ENCODE results near the gene MRPL47. TPM values are rescaled to one million over a fixed set of nuclear protein-coding genes. Genes with fewer than 3 reads are reported as not detected.

The MRPL47 gene
- total RNA-seq, 2 experiments from 2014 or later = 67.3 to 68.8 TPM

DNA sequence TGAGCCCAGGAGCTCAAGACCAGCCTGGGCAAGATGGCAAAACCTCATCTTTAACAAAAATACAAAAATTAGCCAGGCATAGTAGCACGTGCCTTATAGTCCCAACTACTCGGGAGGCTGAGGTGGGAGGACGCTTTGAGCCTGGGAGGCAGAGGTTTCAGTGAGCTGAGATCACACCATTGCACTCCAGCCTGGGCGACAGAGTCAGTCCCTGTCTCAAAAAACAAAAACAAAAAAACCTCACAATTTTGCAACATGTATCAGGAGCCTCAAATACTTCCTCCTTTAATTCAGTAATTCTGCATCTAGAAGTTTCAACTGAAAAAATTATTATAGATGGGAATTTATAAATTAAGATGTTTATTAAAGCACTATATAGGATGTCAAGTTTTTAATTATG, 1.1 kb downstream of the MRPL47 start:
- CTCF ChIA-PET = no interaction called here

DNA sequence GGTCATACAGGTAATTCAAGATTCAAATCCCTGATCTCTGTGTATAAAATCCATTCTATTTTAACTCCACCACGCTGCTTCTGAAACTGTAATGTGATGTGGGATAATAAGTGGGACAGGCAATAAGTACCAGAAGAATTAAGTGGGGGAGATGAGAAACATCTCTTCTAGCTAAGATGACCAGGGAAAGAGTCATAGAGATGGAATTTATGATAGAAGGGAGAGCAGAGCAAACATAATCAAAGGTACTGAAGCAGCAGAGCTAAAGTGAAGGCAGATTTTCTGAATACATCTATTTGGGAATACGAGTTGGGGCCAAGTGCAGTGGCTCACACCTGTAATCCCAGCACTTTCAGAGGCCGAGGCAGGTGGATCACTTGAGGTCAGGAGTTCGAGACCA, 4.9 kb downstream of the MRPL47 start:
- POLR2A ChIA-PET = no interaction called here
- CTCF ChIA-PET = interaction anchor here (0.5 kb wide), 1 partner anchor 50 kb away, joined by 3 read pairs; no protein-coding TSS in a partner anchor

More for the DNA sequence above, 1.1 kb downstream of the MRPL47 start:
- POLR2A ChIA-PET = interaction anchor here (1.5 kb wide), 1 partner anchor 999 kb away, joined by 4 read pairs; the partner anchor contains the start of gene TTC14

DNA sequence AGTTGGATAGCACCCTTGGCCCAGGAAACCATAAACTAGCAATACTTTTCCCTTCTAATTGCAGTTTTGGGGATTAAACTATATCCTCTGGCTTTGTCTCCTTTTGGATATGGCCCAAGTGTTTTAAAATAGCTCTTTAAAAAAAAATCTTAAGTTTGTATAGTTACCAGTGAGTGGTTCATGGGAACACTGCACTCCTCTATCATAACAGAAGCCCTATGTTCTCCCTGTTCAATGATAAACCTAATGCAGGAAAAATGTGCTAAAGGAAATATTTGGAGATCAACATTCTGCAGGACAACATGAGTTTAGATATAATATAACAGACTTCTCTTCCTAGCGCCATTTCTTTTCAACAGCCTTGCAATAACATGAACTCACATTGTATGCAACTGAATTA, 13.1 kb downstream of the MRPL47 start:
- CTCF ChIA-PET = no interaction called here
- POLR2A ChIA-PET = no interaction called here

DNA sequence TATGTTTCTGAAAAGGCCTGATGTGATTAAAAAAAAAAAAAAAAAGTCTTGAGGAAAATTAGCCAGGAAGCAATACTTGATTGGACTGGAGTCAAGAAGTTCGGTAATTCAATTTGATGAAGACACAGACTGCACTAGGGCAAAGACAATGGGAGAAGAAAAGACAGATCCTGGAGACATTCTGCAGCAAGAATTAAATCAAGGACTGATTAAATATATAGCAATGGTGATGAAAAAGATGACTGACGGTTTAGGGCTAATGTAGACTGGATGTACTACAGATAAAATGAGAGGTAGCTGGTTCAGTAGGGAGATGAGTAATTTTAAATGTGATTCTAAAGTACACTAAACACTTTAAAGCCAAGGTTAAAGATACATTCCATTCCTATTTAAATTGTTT, 13.8 kb downstream of the MRPL47 start:
- ChIA-PET POLR2A (interaction anchor here (0.7 kb wide), 1 partner anchor 14 kb away, joined by 7 read pairs; the partner anchor contains the start of genes MRPL47 and NDUFB5), CTCF (interaction anchor here (0.5 to 0.7 kb wide), 2 partner anchors 181 to 295 kb away, joined by 3 read pairs; no protein-coding TSS in a partner anchor)

DNA sequence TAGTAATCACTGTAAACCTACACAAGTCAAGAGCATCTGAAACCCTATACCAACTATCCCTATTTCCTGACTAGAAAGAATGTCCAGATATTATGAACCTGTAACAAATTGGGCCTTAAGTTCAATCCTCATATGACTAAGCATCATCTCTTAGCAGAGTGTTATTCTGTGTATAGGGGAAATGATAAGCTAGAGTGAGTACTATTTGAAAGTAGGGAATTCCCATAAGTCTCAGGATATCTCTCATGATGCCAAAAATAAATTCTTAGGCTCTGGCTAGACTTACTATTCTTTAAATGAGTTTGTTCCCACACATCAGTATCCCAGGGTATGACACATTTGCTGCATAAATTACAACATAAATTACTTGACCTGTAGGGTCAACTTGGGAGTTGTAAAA, 15.3 kb downstream of the MRPL47 start:
- ChIA-PET POLR2A (no interaction called here), CTCF (interaction anchor here (0.5 kb wide), 1 partner anchor 219 kb away, joined by 3 read pairs; no protein-coding TSS in a partner anchor)

DNA sequence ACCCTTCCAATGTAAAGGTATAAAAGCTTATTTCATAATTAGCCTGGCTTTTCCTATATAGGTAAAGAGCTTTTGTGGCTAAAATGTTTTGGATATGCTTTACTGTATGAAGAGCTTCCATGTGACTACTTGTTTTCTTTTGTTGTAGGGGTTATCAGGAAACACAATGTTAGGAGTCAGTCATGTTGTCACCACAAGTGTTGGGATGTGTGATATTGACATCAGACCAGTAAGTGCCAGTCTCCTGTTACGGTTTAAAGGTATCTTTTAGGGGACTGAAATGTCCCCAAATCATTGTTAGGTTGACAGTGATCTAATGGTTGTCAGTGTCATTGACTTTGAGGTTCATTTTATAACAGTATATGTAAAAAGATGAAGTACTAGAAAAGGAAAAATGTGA, 23.4 kb downstream of the MRPL47 start:
- ChIA-PET CTCF (no interaction called here), POLR2A (no interaction called here)

DNA sequence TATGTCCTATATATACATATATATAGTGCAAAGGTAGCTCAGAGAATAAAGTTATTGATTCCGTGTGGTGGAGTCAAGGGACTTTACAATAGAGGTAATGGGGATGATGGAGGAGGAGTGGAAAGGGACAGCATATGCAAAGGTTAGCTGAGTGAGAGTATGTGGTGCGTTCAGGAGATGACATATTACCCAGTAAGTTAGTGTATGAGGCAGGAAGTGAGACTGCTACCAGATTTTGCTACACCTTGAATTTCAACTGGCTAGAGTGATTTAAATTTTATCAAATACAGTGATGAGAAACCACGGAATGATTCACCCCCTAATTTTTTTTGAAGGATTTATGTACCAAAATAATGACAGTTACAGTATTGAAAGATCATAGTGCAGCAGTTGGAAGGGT, 38.9 kb downstream of the MRPL47 start:
- CTCF ChIA-PET = interaction anchor here (0.6 kb wide), 1 partner anchor 9 kb away, joined by 3 read pairs; no protein-coding TSS in a partner anchor
- POLR2A ChIA-PET = no interaction called here

DNA sequence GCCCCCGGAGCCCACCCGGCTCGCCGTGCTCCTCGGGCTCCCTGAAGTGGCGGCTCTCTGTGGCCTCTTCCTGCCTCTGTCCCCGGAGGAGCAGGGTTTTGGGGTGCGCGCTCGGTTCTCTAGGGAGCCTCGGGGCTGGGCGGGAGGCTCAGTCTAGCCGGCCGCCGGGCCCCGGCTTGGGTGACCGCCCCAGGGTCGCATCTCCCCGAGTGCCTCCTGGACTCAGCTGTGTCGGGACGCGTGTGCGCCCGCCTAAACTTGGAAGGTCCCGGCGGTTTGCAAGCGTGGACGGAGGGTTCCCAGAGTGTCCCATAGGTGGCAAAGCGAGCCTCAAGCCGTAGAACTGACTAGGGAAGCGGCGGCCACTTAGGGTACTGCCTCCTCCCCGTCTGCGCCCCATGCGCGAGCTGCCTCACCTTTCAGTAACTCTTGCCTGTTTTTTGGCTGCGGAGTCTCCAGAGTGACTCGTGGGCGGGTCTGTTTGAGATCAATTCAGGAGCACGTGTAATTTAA, 41.1 kb downstream of the MRPL47 start:
- POLR2A ChIA-PET = interaction anchor here (1.2 to 1.9 kb wide), 3 partner anchors 41 to 239 kb away, joined by 3 to 10 read pairs (median 3); partner anchors contain the start of genes MRPL47 and NDUFB5
- CTCF ChIA-PET = interaction anchor here (1.2 kb wide), 1 partner anchor 81 kb away, joined by 3 read pairs; no protein-coding TSS in a partner anchor

DNA sequence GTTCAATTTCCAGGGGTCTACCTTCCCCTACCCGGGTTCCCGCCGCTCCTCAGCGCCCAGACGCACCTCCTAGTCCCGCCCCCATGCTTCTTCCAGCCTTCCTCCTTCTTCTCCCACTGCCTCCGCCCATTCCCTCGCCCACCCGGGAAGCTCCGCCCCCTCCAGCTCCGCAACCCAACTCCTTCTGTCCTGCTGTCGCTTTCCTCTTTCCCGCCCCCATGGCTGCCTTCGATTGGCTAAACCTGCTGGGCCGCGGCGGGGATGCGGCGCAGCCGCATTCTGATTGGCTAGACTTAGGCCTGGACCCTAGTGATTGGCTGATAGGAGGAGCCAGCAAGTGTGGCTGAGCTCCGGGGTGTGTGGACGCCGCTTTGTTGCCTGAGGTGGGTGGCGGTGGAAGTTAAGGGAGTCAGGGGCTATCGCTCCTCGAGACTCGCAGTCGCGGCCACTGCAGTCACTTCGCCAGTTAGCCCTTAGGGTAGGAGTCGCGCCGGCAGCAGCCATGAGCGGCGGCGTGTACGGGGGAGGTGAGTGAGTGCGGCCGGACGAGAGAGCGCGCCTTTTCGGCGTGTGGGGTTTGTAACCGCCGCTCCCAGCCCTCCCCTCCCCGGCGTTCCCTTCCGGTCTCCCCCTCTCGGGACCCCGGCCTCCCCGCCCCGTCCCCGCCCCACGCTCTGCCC, 41.7 kb downstream of the MRPL47 start, which contains the start of gene ACTL6A:
Gene ACTL6A (plus strand): TSS at position 336 of the 680 bp plus-strand sequence. CDS start 167 bp downstream, at position 503.
- POLR2A ChIA-PET = interaction anchor here (0.6 to 1.9 kb wide), 6 partner anchors 34 to 414 kb away, joined by 3 to 10 read pairs (median 3); partner anchors contain the start of genes MRPL47, NDUFB5, PIK3CA and ZNF639
- CTCF ChIA-PET = interaction anchor here (1.2 kb wide), 1 partner anchor 82 kb away, joined by 3 read pairs; no protein-coding TSS in a partner anchor

DNA sequence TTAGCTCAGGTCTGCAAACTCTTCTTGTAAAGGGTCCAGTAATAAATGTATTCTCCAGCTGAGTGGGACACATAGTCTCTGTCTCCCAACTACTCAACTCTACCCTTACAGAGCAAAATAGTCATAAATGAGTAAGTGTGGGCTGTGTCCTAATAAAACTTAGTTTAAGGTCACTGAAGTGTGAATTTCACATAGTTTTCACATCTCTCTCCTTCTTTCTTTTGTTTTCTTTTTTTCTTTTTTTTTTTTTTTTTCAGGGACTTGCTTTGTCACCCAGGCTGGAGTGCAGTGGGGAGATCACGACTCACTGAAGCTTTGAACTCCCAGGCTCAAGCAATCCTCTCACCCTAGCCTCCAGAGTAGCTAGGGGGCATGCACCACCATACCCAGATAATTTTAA, 43.6 kb downstream of the MRPL47 start:
- ChIA-PET POLR2A (interaction anchor here (0.6 kb wide), 2 partner anchors 212 to 497 kb away, joined by 3 to 8 read pairs; no protein-coding TSS in a partner anchor), CTCF (interaction anchor here (0.9 kb wide), 1 partner anchor 89 kb away, joined by 3 read pairs; no protein-coding TSS in a partner anchor)

DNA sequence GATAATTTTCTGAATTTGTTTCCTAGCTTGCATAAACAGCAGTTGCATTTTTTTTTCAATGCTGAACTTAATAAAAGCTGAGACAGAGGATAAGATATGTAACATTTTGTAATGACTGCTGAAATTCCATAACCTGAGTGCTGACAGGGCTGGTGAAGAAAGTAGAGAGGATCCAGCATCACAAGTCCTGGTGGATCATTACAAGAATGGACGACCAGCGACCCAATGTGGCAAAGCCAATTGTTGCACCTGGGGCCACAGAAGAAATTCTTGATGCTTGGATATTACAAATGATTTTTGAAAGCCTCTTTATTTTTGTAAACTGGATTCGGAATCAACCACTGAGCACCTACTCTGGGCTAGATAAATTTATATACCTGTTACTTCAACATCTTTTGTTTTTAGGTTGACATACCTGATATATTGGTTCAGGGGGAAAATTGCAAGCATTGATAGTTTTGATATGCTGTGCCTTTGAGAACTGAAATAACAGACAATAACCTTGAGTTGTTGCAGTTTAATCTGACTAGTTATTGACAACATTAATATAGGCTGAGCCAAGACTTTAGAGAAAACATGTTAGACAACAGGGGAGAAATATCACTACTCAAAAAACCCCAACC, 45.6 kb downstream of the MRPL47 start:
- ChIA-PET POLR2A (no interaction called here), CTCF (no interaction called here)

DNA sequence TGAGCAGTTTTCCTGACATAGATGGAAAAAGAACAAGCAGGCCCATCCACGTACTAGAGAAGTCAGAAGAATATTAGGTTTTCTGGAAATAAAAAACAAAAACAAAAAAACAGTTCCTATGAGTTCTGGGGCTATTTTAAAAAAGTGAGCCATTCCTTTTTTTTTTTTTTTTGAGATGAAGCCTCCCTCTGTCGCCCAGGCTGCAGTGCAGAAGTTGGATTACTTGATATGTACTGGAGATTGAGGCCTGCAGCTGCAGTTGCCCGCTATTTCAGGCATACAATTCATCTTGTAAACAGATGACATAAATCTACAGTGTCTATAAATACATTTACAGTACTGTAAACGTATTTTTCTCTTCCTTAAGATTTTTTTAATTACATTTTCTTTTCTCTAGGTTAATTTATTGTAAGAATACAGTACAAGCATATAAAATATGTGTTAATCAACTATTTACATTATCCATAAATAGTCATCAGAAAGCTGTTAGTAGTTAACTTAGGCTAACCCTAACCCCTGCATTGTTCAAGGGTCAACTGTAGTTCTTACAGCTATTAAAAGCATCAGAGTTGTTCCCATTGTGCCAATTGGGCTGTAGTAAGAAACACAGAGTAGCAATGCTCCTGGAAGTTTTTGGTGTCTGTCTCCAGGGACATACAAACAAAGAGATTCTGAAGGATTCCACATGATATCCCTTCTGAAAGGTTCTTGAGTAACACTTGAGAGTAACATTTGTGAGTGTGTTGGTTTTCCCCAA, 52.9 kb downstream of the MRPL47 start:
- ChIA-PET POLR2A (no interaction called here), CTCF (no interaction called here)

DNA sequence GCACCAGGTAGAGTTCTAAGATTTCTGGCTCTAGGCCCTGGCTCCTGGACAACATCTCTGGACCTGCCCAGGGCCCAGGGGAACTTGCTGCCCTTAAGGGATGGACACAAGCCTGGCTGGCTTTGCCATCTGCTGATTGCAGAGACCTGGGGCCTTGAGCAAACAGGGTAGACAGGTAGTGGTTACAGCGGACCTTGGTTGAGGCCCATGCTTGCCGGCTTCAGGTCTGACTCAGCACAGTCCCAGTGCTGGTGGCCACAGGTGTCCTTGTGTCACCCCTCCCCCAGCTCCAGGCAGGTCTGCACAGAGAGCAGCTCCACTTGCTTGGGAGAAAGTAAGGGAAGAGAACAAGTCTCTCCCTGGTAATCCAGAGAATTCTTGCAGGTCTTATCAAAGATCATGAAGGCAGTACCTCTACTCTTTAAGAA, 57.6 kb downstream of the MRPL47 start:
- POLR2A ChIA-PET = no interaction called here
- CTCF ChIA-PET = no interaction called here

DNA sequence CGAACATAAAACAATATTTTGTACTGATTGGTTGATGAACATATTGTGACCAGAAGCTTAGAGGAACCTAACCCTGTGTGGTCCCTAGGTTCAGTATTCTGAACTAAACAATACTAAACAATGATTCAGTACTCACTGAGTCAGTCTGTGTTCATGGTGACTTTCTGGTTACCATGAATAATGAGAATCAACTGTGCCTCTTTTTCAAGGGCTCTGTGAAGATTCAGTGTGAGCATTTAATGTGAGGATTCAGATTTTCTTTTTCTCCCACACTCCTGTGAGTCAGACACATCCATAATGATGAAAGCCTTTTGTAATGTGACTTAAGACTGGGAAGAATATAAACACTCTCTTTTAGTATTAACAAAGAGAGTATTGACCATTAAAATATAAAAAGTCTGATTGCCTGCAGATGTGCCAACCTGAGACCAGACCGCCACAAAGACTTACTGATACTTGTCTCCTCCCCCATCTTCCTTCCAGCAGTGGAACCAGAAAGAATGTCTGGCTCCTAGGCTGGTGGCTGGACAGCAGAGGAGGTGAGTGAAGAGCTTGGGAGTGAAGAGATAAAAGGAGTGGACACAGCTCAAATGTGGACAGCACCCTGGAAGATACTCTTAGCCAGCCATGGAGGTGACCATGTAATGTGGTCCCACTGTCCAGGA, 59.3 kb downstream of the MRPL47 start:
- ChIA-PET POLR2A (no interaction called here), CTCF (interaction anchor here (0.6 kb wide), 1 partner anchor 109 kb away, joined by 3 read pairs; no protein-coding TSS in a partner anchor)

DNA sequence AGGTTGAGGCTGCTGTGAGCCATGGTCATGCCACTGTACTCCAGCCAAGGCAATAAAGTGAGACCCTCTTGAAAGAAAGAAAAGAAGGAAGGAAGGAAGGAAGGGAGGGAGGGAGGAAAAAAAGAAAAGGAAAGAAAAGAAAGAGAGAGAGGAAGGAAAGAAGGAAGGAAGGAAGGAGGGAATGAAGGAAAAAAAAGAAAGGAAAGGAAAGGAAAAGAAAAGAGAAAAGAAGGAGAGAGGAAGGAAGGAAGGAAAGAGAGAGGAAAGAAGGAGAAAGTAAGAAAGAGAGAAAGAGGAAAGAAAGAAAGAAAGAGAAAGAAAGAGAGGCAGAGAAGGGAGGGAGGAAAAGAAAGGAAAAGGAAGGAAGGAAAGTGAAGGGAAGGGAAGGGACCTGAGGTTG, 62.1 kb downstream of the MRPL47 start:
- CTCF ChIA-PET = interaction anchor here (0.6 kb wide), 1 partner anchor 15 kb away, joined by 3 read pairs; no protein-coding TSS in a partner anchor
- POLR2A ChIA-PET = no interaction called here

DNA sequence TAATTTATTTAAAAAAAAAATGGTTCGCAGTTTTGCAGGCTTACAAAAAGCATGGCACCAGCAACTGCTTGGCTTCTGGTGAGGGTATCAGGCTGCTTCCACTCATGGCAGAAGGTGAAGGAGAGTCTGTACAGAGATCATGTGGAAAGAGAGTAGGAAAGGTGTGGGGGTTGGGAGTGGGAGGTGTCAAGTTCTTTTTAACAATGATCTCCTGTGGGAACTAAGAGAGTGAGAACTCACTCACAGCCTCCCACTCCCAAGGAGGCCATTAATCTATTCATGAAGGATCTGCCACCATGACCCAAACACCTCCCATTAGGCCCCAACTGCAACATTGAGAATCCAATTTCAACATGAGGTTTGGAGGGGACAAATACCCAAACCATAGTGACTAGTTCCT, 62.8 kb downstream of the MRPL47 start:
- POLR2A ChIA-PET = no interaction called here
- CTCF ChIA-PET = no interaction called here

DNA sequence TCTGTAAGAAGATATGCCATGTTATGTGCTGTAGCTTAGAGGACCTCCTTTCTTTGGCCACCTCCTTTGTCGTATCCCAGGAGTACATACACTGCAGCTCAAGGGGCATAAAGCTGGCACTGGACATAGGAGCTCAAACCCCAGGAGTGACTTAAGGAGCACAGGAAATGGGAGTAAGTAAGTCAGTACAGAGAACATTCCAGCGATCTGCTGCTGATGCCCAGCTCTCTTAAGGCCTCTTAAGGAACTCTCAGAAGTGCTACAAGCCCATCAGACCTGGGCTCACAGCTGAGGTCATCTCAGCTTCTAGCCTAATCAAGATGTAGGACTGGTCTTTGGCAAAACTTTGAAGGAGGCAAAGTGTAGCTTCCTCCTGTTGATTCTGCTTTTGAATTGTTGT, 63.3 kb downstream of the MRPL47 start:
- ChIA-PET POLR2A (interaction anchor here (0.7 kb wide), 1 partner anchor 1633 kb away, joined by 3 read pairs; no protein-coding TSS in a partner anchor), CTCF (no interaction called here)

Data from activated CD8-positive, alpha-beta memory T cell treated with anti-CD3 and anti-CD28 coated beads for 36 hours (primary cell).